Nucleus accumbens (tissue), 56 donors: Measurements from ENCODE around the gene TBK1.
"Not testable (repeated sequence)": the region's sequence is repeated elsewhere in the genome, so short reads cannot be mapped to it uniquely, and the experiment has no call there.

Source experiments
- DNase-seq, 56 donors: peaks; one replicate each; lab custom pipeline; 2025; lab: John Stamatoyannopoulos, UW

TBK1 gene

DNA sequence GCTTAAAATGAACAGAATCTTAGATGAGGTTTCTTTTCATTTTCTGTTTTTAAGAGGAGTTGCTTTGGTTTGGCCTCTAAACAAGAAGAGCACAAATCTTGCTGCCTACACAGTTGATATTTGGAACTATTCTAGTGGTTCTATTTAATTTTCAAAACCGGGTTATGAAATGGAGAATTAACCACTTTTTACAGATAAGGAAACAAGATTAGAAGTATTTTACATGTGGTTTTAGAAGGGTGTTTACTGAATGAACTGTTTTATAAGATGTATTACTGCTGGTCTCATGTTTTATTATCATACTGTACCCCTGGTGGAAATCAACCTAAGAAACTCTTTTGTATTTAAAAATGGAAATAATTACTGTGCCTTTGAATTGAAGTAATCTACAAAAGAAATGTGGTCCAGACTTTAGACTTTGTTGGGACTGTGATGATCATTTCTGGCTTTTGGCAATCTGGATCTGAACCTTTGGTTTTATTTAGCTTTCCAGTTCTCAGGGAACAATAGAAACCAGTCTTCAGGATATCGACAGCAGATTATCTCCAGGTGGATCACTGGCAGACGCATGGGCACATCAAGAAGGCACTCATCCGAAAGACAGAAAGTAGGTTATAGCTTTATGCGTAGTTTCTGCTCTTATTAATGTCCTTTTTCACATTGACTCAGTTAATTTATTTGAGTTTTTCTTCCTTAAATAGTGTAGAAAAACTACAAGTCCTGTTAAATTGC, 43.2 kb downstream of the TBK1 start:
- DNase-seq = no peak

- no peak for DNase-seq
These were observed 45.0 kb downstream of the TBK1 start for GRCh38 chr12:64496839-64497400.

DNA sequence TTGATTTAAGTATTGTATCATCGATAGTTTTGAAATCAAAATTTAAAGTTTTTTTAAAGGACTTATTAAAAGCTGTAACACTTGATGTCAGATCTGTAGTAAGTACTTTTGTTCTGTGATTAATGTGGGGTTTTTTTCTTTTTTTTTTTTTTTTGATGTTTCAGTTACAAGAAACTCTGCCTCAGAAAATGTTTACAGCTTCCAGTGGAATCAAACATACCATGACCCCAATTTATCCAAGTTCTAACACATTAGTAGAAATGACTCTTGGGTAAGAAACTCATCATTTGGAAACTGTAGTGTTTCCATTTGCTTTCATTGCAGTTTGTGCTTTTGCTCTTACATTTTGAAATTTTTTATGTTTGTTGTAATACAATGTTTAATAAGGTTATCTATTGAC, 45.6 kb downstream of the TBK1 start:
- no peak for DNase-seq

- DNase-seq = no peak
These were observed 46.0 kb downstream of the TBK1 start for GRCh38 chr12:64497903-64498302.

- no peak for DNase-seq
These were observed 48.5 kb downstream of the TBK1 start for GRCh38 chr12:64500394-64500793.

DNA sequence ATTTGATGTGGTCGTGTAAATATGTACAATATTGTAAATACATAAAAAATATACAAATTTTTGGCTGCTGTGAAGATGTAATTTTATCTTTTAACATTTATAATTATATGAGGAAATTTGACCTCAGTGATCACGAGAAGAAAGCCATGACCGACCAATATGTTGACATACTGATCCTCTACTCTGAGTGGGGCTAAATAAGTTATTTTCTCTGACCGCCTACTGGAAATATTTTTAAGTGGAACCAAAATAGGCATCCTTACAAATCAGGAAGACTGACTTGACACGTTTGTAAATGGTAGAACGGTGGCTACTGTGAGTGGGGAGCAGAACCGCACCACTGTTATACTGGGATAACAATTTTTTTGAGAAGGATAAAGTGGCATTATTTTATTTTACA, 49.6 kb downstream of the TBK1 start:
- DNase-seq = no peak

DNA sequence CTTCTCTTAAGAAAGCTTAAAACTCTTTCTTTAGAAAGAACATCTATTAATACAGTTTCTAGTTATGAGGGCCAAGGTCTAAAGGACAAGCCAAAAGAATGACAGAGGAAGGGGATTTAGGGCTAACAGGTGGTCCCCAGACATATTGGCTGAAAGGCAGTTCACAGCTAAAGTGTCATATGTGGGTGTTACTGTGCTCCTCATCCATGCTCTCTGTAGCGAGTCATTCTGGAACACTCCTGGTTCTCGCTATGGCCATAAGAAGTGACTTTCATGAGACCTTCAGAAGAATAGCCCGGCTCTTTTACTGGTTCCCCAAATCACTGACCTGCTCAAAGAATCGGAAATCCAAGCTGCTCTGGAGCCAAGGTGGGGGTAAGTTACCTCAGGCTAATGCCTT, 55.0 kb downstream of the TBK1 start:
- no peak for DNase-seq

GRCh38 chr12:64510667-64511066, 58.7 kb downstream of the TBK1 start:
- DNase-seq = no peak

- no peak for DNase-seq
These were observed 66.5 kb downstream of the TBK1 start for GRCh38 chr12:64518396-64518795.

GRCh38 chr12:64521833-64522232, 69.9 kb downstream of the TBK1 start:
- DNase-seq = no peak

GRCh38 chr12:64522316-64522715, 70.4 kb downstream of the TBK1 start:
- no peak for DNase-seq

GRCh38 chr12:64522807-64523206, 70.9 kb downstream of the TBK1 start:
- DNase-seq = no peak

- DNase-seq = not testable (repeated sequence)
These were observed 71.9 kb downstream of the TBK1 start for GRCh38 chr12:64523565-64524444.

- DNase-seq = peak in 2 of 56 donors; percentile 3 to 4
These were observed 73.7 kb downstream of the TBK1 start for GRCh38 chr12:64525461-64526160.

DNA sequence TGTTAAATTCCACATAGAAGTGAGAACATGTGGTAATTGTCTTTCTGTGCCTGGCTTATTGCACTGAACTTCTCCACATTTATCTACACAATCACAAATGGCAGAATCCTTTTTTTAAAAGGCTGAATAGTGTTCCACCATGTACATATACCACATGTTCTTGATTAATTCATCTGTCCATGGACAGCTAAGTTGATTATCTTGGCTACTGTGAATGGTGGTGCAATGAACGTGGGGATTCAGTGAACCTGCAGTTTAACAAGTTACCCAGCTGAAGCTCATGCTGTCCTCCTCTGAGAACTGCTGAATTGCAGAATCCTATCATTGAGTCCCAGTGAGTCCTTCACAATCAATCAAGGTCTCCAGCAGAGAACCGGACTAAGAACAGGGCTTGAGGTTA, 74.9 kb downstream of the TBK1 start:
- no peak for DNase-seq

GRCh38 chr12:64528616-64529015, 76.7 kb downstream of the TBK1 start:
- DNase-seq = no peak

- no peak for DNase-seq
These were observed 78.6 kb downstream of the TBK1 start for GRCh38 chr12:64530566-64530965.

- no peak for DNase-seq
These were observed 79.9 kb downstream of the TBK1 start for GRCh38 chr12:64531665-64532334.

DNA sequence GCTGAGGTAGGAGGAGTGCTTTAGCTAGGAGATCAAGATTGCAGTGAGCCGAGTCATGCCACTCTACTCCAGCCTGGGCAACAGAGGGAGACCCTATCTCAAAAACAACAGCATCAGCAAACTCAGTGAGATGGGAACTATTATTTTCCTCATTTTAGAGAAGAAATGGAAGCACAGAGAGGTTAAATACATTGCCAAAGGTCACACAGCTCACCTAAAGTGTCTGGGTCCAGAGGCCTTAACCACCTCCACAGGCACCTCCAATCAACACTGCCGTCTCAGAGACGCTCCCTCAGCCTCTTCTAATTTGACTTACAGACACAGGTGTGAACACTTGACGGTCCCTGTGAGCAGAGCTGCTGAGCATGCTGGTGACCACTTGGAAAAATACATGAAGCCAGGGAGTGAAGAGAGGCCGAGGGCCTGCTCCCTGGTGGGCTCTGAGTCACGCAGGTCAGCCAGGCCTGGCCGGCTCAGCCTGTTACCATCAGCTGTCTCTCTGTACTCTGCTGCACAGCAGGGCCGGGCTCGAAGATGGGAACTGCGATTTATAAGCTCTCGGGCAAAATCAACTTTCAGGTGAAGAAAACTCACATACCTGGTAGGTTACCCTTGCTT, 80.9 kb downstream of the TBK1 start:
- DNase-seq = no peak

DNA sequence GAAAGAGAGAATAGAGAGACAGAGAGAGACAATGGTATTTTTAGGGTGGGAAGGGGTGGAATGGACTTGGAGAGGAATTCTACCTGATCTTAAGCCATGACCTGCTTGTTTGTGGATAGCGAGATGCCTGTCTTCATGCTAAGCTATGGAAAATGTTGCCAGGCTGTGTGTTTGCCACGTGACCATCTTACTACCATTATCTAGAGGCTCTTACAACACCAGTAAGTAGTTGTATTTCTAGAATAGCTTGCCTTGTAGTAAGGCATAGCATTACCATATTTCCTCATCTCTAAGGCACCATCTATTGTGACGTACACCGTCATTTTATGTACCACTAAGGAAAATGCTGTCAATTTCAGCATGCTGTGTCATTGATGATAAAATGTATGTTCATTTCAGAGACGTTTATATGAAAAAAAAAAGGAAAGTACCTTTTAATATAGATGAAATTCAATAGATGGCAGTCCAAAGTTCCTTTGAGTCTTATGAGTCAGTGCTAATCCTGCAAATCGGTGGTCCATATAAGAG, 82.8 kb downstream of the TBK1 start:
- no peak for DNase-seq
